Fibroblast of lung (primary cell): ENCODE results near the gene CINP. TPM values are rescaled to one million over a fixed set of nuclear protein-coding genes. Genes with fewer than 3 reads are reported as not detected.

Experiments
- DNase-seq, 2 donors: peaks; one replicate each; pipeline versions ENCODE4 v3.0.0 to v3.0.0-alpha.2; 2010; ENCODE audit warnings: low read depth in 2 of 2
- H2AFZ ChIP-seq: 2 replicates; pipeline ENCODE4 v1.5.1; 2012; ENCODE audit warnings: low read length, control low read depth, inconsistent platforms
- H3K27ac ChIP-seq: 2 replicates; pipeline ENCODE4 v1.5.1; 2011; ENCODE audit warnings: low read length, control low read depth; ENCODE audit not compliant: insufficient read depth
- H3K27me3 ChIP-seq: 2 replicates; pipeline ENCODE4 v1.5.1; 2011; ENCODE audit warnings: mild to moderate bottlenecking, low read length; ENCODE audit not compliant: control insufficient read depth, insufficient read depth
- H3K36me3 ChIP-seq: 2 replicates; pipeline ENCODE4 v1.5.1; 2011; ENCODE audit warnings: low read length; ENCODE audit not compliant: control insufficient read depth, insufficient read depth
- H3K4me1 ChIP-seq: 2 replicates; pipeline ENCODE4 v1.5.1; 2011; ENCODE audit warnings: low read length; ENCODE audit not compliant: control insufficient read depth, insufficient read depth; ENCODE audit errors: extremely low read depth
- H3K4me2 ChIP-seq: 2 replicates; pipeline ENCODE4 v1.5.1; 2011; ENCODE audit warnings: low read length, control low read depth; ENCODE audit not compliant: insufficient read depth; ENCODE audit errors: extremely low read depth
- H3K4me3 ChIP-seq, 4 experiments: fragments of 200-600 bp in 1 of 4; sonication (generic) in 1 of 4; replicated peaks in 1 of 4; 2 replicates each; pipeline ENCODE4 v1.5.1; 2011 to 2016; ENCODE audit warnings: low read length in 4 of 4, low read depth in 3 of 4, mild to moderate bottlenecking in 3 of 4, control low read depth in 2 of 4, inconsistent platforms in 1 of 4, mixed read lengths in 1 of 4; ENCODE audit not compliant: insufficient read depth in 1 of 4; ENCODE audit errors: control extremely low read depth in 1 of 4
- H3K79me2 ChIP-seq: 2 replicates; pipeline ENCODE4 v1.5.1; 2012; ENCODE audit warnings: mild to moderate bottlenecking, low read length, inconsistent platforms; ENCODE audit not compliant: control insufficient read depth, insufficient read depth
- H3K9ac ChIP-seq: 2 replicates; pipeline ENCODE4 v1.5.1; 2011; ENCODE audit warnings: mild to moderate bottlenecking, low read length, control low read depth; ENCODE audit not compliant: insufficient read depth
- H3K9me3 ChIP-seq: 2 replicates; pipeline ENCODE4 v1.5.1; 2012; ENCODE audit warnings: low read depth, low read length; ENCODE audit not compliant: control insufficient read depth, insufficient read depth
- H4K20me1 ChIP-seq: 2 replicates; pipeline ENCODE4 v1.5.1; 2011; ENCODE audit warnings: low read length; ENCODE audit not compliant: control insufficient read depth, insufficient read depth; ENCODE audit errors: extremely low read depth
- EZH2 ChIP-seq: IDR thresholded peaks from 2 replicates; pipeline ENCODE4 v1.5.1; 2012; ENCODE audit warnings: low read length, control low read depth, mild to moderate bottlenecking; ENCODE audit errors: missing control alignments
- polyA plus RNA-seq, 2 donors: library from polyadenylated mRNA; depleted of rRNA in 1 of 2; stranded (reverse) in 1 of 2; unstranded in 1 of 2; fragments of >200 nt; gene quantifications; 2 replicates each; pipeline ENCODE4 v1.2.1, GENCODE V29; 2011 to 2012; ENCODE audit warnings: missing spikeins in 1 of 2
- total RNA-seq: library from RNA; depleted of rRNA; stranded (reverse); fragments of >200 nt; gene quantifications from 2 replicates; pipeline ENCODE4 v1.2.1, GENCODE V29; 2014
- TF ChIP-seq, protein P1 (sequence below), 2 donors: IDR thresholded peaks in 1 of 2; conservative IDR thresholded peaks in 1 of 2; 1 replicate in 1 of 2; 2 replicates in 1 of 2; pipeline ENCODE4 v1.5.1; 2011 to 2012; ENCODE audit warnings: low read length in 2 of 2, control low read depth in 1 of 2, inconsistent platforms in 1 of 2, low read depth in 1 of 2, mild to moderate bottlenecking in 1 of 2

CINP gene
- total and polyA plus RNA-seq, 2 donors (not counting 1 experiment from before 2014, with no cell fraction given), result 42.8 to 71.8 TPM

DNA sequence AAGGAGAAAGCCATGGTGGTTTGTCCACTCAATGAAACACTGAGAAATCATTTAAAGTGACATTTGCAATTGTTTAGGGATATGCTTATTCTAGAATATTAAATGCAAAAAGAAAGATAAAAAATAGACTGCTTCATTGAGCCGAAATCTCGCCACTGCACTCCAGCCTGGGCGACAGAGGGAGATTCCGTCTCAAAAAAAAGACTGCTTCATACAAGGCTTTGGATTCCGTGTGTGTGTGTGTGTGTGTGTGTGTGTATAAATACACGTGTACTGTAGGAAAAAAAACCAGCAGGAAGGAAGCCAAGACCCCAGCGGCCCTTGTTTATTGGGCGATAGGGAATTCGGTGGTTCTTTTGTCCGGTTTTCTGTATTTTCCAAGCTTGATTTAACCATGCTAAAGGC is 46.4 kb downstream of the CINP start:
- H3K4me2 ChIP-seq, result peak overlapping the region; percentile 99
- H3K27ac ChIP-seq, result peak overlapping the region; percentile 69
- H3K4me1 ChIP-seq, result peaks cover 9% of the 10 kb centered on the region
- H3K79me2 ChIP-seq, result peaks cover 4% of the 10 kb centered on the region
- H3K36me3 ChIP-seq, result no peaks in the 10 kb centered on the region
- H3K9ac ChIP-seq, result no peak overlapping the region
- no peaks in the 10 kb centered on the region for H3K27me3 ChIP-seq
- peak overlapping the region; percentile 84 for H2AFZ ChIP-seq
- no peaks in the 10 kb centered on the region for H4K20me1 ChIP-seq
- no peaks in the 10 kb centered on the region for H3K9me3 ChIP-seq
- H3K4me3 ChIP-seq, result peak overlapping the region; percentile 47 to 65 (median 57)
- TF ChIP-seq, protein P1, sequence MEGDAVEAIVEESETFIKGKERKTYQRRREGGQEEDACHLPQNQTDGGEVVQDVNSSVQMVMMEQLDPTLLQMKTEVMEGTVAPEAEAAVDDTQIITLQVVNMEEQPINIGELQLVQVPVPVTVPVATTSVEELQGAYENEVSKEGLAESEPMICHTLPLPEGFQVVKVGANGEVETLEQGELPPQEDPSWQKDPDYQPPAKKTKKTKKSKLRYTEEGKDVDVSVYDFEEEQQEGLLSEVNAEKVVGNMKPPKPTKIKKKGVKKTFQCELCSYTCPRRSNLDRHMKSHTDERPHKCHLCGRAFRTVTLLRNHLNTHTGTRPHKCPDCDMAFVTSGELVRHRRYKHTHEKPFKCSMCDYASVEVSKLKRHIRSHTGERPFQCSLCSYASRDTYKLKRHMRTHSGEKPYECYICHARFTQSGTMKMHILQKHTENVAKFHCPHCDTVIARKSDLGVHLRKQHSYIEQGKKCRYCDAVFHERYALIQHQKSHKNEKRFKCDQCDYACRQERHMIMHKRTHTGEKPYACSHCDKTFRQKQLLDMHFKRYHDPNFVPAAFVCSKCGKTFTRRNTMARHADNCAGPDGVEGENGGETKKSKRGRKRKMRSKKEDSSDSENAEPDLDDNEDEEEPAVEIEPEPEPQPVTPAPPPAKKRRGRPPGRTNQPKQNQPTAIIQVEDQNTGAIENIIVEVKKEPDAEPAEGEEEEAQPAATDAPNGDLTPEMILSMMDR (conservative IDR thresholded peaks at IDR 0.05 in 1 of 2, IDR thresholded peaks at IDR 0.05 in 1 of 2; ENCODE audit: low read depth in 1 of 2, low read length in 2 of 2), result no peak
- TF ChIP-seq EZH2, result no peak
- DNase-seq, result peak; percentile 79 to 81

DNA sequence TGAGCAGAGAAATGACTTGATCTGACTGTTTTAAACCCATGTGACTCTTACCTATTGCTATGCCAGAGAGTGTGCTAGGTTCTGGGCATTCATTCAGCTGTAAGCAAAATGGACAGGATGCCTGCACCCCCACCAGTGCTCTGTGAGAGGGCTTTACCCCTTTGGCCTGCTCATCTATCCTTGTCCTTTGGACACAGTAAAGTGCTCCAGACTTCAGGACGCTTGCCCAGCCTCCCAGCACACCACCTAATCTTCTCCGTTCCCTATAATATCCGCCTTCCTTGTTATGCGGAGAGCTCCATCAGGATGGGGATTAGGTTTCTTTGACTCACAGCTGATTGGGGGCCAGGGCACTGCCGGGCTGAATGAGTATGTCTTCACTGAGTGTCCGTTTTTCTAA is 47.6 kb downstream of the CINP start:
- Histone ChIP-seq H2AFZ (no peak overlapping the region), H3K27ac (no peak overlapping the region), H3K27me3 (no peaks in the 10 kb centered on the region), H3K4me1 (peaks cover 9% of the 10 kb centered on the region), H3K36me3 (no peaks in the 10 kb centered on the region), H3K9ac (no peak overlapping the region), H3K4me3 (no peak overlapping the region), H3K9me3 (no peaks in the 10 kb centered on the region), H4K20me1 (no peaks in the 10 kb centered on the region), H3K79me2 (no peaks in the 10 kb centered on the region), H3K4me2 (no peak overlapping the region)
- DNase-seq, result peak in 1 of 2 donors; percentile 44
- TF ChIP-seq, protein P1 (conservative IDR thresholded peaks at IDR 0.05 in 1 of 2, IDR thresholded peaks at IDR 0.05 in 1 of 2; ENCODE audit: low read depth in 1 of 2, low read length in 2 of 2), result no peak
- TF ChIP-seq EZH2, result no peak

DNA sequence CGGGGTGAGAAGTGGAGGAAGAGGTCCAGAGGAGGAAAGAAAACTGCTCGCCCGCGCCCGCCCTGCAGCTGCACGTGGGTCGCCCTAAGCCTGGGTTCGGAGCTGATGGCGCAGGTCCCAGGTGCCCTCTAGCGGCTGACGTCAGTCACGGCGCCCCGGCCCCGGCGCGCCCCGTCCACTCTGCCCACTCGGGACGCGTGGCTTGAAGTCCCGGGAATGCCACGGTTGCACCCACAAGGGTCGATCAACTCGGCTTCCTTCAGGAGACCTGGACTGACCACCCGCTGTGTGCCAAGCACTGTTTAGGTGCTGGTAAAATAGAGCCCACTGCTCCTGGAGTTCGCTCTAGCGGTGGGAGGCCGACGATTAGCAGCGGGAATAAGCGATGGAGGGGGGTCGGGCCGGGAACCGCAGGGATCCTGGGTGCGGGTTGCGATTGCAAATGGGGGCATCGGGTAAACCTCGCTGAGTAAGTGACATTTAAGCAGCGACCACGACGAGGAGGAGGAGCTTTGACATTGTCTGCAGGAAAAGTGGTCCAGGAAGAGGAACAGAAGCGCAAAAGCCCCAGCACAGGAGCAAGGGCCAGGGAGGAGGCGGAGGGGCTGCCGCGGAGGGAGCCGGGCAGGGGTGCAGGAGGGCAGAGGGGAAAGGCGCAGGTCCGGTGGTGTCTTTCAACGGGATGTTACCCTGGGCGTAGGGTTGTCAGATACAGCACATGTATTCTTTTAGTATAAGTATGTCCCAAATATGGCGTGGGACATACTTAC is 48.3 kb downstream of the CINP start:
- no peaks in the 10 kb centered on the region for H3K27me3 ChIP-seq
- H3K4me3 ChIP-seq, result peak overlapping the region; percentile 49 to 71 (median 58)
- TF ChIP-seq, protein P1 (conservative IDR thresholded peaks at IDR 0.05 in 1 of 2, IDR thresholded peaks at IDR 0.05 in 1 of 2; ENCODE audit: low read depth in 1 of 2, low read length in 2 of 2), result peak; percentile 69 to 82
- no peak for TF ChIP-seq EZH2
- no peaks in the 10 kb centered on the region for H3K9me3 ChIP-seq
- no peak overlapping the region for H3K9ac ChIP-seq
- H2AFZ ChIP-seq, result peak overlapping the region; percentile 77
- peak overlapping the region; percentile 89 for H3K4me2 ChIP-seq
- no peaks in the 10 kb centered on the region for H4K20me1 ChIP-seq
- H3K4me1 ChIP-seq, result peaks cover 9% of the 10 kb centered on the region
- H3K79me2 ChIP-seq, result no peaks in the 10 kb centered on the region
- H3K36me3 ChIP-seq, result no peaks in the 10 kb centered on the region
- no peak overlapping the region for H3K27ac ChIP-seq
- peak; percentile 75 to 82 for DNase-seq
